Neural cell (in vitro differentiated cells): ENCODE measurements around the gene PLEKHG5. TPM values are rescaled to one million over a fixed set of nuclear protein-coding genes. Genes with fewer than 3 reads are reported as not detected.

Experiments used
- H2AFZ ChIP-seq: fragments of 200-600, 300-800 bp; sonication (generic), shearing (Covaris generic); 2 replicates; pipeline ENCODE4 v1.6.0; 2014; ENCODE audit warnings: low read depth, mild to moderate bottlenecking, antibody characterized with exemption, low read length, moderate library complexity
- H3F3A ChIP-seq: fragments of 200-600 bp; shearing (Covaris generic); 2 replicates; pipeline ENCODE4 v1.6.1; 2016; ENCODE audit warnings: mild to moderate bottlenecking, moderate library complexity, mixed read lengths, antibody characterized with exemption, low read length; ENCODE audit not compliant: insufficient read depth, poor library complexity, severe bottlenecking
- H3K27ac ChIP-seq: fragments of 200-600, 300-800 bp; sonication (generic), shearing (Covaris generic); 2 replicates; pipeline ENCODE4 v1.5.1; 2014; ENCODE audit warnings: mild to moderate bottlenecking, low read length, moderate library complexity
- H3K27me3 ChIP-seq: fragments of 300-800, 200-600 bp; sonication (generic), shearing (Covaris generic); 2 replicates; pipeline ENCODE4 v1.6.0; 2014; ENCODE audit warnings: mild to moderate bottlenecking, low read depth, low read length, moderate library complexity; ENCODE audit not compliant: insufficient read depth
- H3K36me3 ChIP-seq: fragments of 300-800, 200-600 bp; sonication (generic), shearing (Covaris generic); 2 replicates; pipeline ENCODE4 v1.5.1; 2014; ENCODE audit warnings: mild to moderate bottlenecking, antibody characterized with exemption, low read length, moderate library complexity; ENCODE audit not compliant: insufficient read depth
- H3K4me2 ChIP-seq: fragments of 300-800, 200-600 bp; sonication (generic), shearing (Covaris generic); 2 replicates; pipeline ENCODE4 v1.6.0; 2014; ENCODE audit warnings: mild to moderate bottlenecking, low read length
- H3K4me3 ChIP-seq: fragments of 300-800, 200-600 bp; sonication (generic), shearing (Covaris generic); 2 replicates; pipeline ENCODE4 v1.5.1; 2014; ENCODE audit warnings: mild to moderate bottlenecking, low read length, moderate library complexity
- H3K79me2 ChIP-seq: fragments of 200-600 bp; shearing (Covaris generic); replicated peaks from 2 replicates; pipeline ENCODE4 v1.6.0; 2014; ENCODE audit warnings: mild to moderate bottlenecking, low read length, moderate library complexity; ENCODE audit not compliant: insufficient read depth
- H3K9ac ChIP-seq: fragments of 300-800, 200-600 bp; sonication (generic), shearing (Covaris generic); 2 replicates; pipeline ENCODE4 v1.6.1; 2016; ENCODE audit warnings: mild to moderate bottlenecking, low read length, mixed read lengths
- H3K9me2 ChIP-seq: fragments of 200-600 bp; shearing (Covaris generic); 2 replicates; pipeline ENCODE4 v1.6.1; 2016; ENCODE audit warnings: mild to moderate bottlenecking, low read length, mixed read lengths; ENCODE audit not compliant: insufficient read depth
- H3K9me3 ChIP-seq: fragments of 200-600, 300-800 bp; sonication (generic), shearing (Covaris generic); 2 replicates; pipeline ENCODE4 v1.6.1; 2016; ENCODE audit warnings: mild to moderate bottlenecking, mixed run types, low read length, moderate library complexity, mixed read lengths
- H4K20me1 ChIP-seq: fragments of 200-600 bp; shearing (Covaris generic); 2 replicates; pipeline ENCODE4 v1.6.1; 2016; ENCODE audit warnings: mild to moderate bottlenecking, mixed run types; ENCODE audit not compliant: insufficient read depth
- CTCF ChIP-seq: fragments of 450-650 bp; IDR thresholded peaks from 2 replicates; pipeline ENCODE4 v1.5.1; 2014; ENCODE audit warnings: antibody characterized with exemption, mild to moderate bottlenecking, moderate library complexity; ENCODE audit not compliant: poor library complexity, severe bottlenecking
- EP300 ChIP-seq: fragments of 450-650 bp; conservative IDR thresholded peaks from 2 replicates; pipeline ENCODE4 v1.6.1; 2014; ENCODE audit warnings: antibody characterized with exemption, mild to moderate bottlenecking, moderate library complexity; ENCODE audit not compliant: poor library complexity, severe bottlenecking
- EZH2 ChIP-seq: fragments of 200-600, 300-800 bp; shearing (Covaris generic), sonication (generic); IDR thresholded peaks from 2 replicates; pipeline ENCODE4 v1.6.1; 2014; ENCODE audit warnings: antibody characterized with exemption, low read length, borderline replicate concordance, mild to moderate bottlenecking; ENCODE audit not compliant: insufficient read depth, poor library complexity, severe bottlenecking
- MXI1 ChIP-seq: fragments of 450-650 bp; conservative IDR thresholded peaks from 2 replicates; pipeline ENCODE4 v1.6.1; 2014; ENCODE audit warnings: antibody characterized with exemption, mild to moderate bottlenecking; ENCODE audit not compliant: poor library complexity, severe bottlenecking
- POLR2AphosphoS5 ChIP-seq: IDR thresholded peaks from 2 replicates; pipeline ENCODE4 v1.6.1; 2012
- RAD21 ChIP-seq: fragments of 450-650 bp; conservative IDR thresholded peaks from 2 replicates; pipeline ENCODE4 v1.6.1; 2014; ENCODE audit warnings: antibody characterized with exemption, mild to moderate bottlenecking, moderate library complexity
- REST ChIP-seq: IDR thresholded peaks from 2 replicates; pipeline ENCODE4 v1.6.1; 2012; ENCODE audit warnings: borderline replicate concordance
- SMC3 ChIP-seq: fragments of 450-650 bp; conservative IDR thresholded peaks from 2 replicates; pipeline ENCODE4 v1.6.1; 2014; ENCODE audit warnings: antibody characterized with exemption, mild to moderate bottlenecking, moderate library complexity; ENCODE audit not compliant: poor library complexity
- TAF1 ChIP-seq: IDR thresholded peaks from 2 replicates; pipeline ENCODE4 v1.6.1; 2012; ENCODE audit warnings: low read depth
- polyA plus RNA-seq: library from polyadenylated mRNA; depleted of rRNA; stranded (reverse); fragments of >200 nt; gene quantifications from 2 replicates; pipeline ENCODE4 v1.2.3, GENCODE V29; 2014

The PLEKHG5 gene
- polyA plus RNA-seq, 1 donor from 2014 or later = 24.0 TPM

GRCh38 chr1:6464915-6465314, 26.6 kb downstream of the PLEKHG5 start:
- H3K27me3 ChIP-seq = no peaks in the 10 kb centered on the region
- no peaks in the 10 kb centered on the region for H4K20me1 ChIP-seq
- H3K27ac ChIP-seq = no peak overlapping the region
- H3K79me2 ChIP-seq = no peaks in the 10 kb centered on the region
- H3F3A ChIP-seq = no peaks in the 10 kb centered on the region
- no peaks in the 10 kb centered on the region for H3K36me3 ChIP-seq
- no peak overlapping the region for H3K4me3 ChIP-seq
- H3K9me2 ChIP-seq = no peaks in the 10 kb centered on the region
- TF ChIP-seq CTCF = no peak
- TF ChIP-seq EP300 = no peak
- TF ChIP-seq TAF1 = no peak
- TF ChIP-seq SMC3 = no peak
- no peak for TF ChIP-seq POLR2AphosphoS5
- no peak for TF ChIP-seq RAD21
- TF ChIP-seq REST = no peak
- no peak for TF ChIP-seq EZH2
- no peak for TF ChIP-seq MXI1
- no peak overlapping the region for H2AFZ ChIP-seq
- no peaks in the 10 kb centered on the region for H3K9me3 ChIP-seq
- H3K4me2 ChIP-seq = no peak overlapping the region
- H3K9ac ChIP-seq = no peak overlapping the region

- Histone ChIP-seq H3F3A (no peaks in the 10 kb centered on the region), H3K9me3 (no peaks in the 10 kb centered on the region), H4K20me1 (no peaks in the 10 kb centered on the region), H3K36me3 (no peaks in the 10 kb centered on the region), H3K27ac (no peak overlapping the region), H3K9ac (no peak overlapping the region), H2AFZ (no peak overlapping the region), H3K4me2 (no peak overlapping the region), H3K79me2 (no peaks in the 10 kb centered on the region), H3K27me3 (no peaks in the 10 kb centered on the region), H3K4me3 (no peak overlapping the region), H3K9me2 (no peaks in the 10 kb centered on the region)
- TF ChIP-seq SMC3 (no peak), EZH2 (no peak), MXI1 (no peak)
Measured at GRCh38 chr1:6464514-6464836, 27.0 kb downstream of the PLEKHG5 start.

- no peak overlapping the region for H3K4me3 ChIP-seq
- H3K27ac ChIP-seq = no peak overlapping the region
- H3F3A ChIP-seq = no peaks in the 10 kb centered on the region
- no peaks in the 10 kb centered on the region for H3K9me3 ChIP-seq
- H3K4me2 ChIP-seq = no peak overlapping the region
- H3K9me2 ChIP-seq = no peaks in the 10 kb centered on the region
- no peaks in the 10 kb centered on the region for H3K27me3 ChIP-seq
- H3K79me2 ChIP-seq = no peaks in the 10 kb centered on the region
- no peaks in the 10 kb centered on the region for H4K20me1 ChIP-seq
- H2AFZ ChIP-seq = no peak overlapping the region
- H3K36me3 ChIP-seq = no peaks in the 10 kb centered on the region
- H3K9ac ChIP-seq = no peak overlapping the region
- TF ChIP-seq MXI1 (no peak), REST (no peak), TAF1 (no peak), EP300 (no peak), CTCF (no peak)
Measured at GRCh38 chr1:6463120-6463412, 28.4 kb downstream of the PLEKHG5 start.
